ENCODE data around the gene ADD3.
A peak's percentile ranks its signal among the peaks of the same experiment; 100 is the strongest.

ADD3 gene

GRCh38 chr10:110165239-110165638 lies 157.5 kb downstream of the ADD3 start:
- TF ChIP-seq ZNF664 (tag by site-specific recombination; IDR thresholded peaks at IDR 0.05): peak; percentile 67; the same call in 1 of the 2 replicates
- TF ChIP-seq KLF9 (tag by site-specific recombination; IDR thresholded peaks at IDR 0.05; ENCODE audit: low read depth): no peak
- no peak for TF ChIP-seq ZNF513 (tag by site-specific recombination; IDR thresholded peaks at IDR 0.05)
- Histone ChIP-seq H3K9me3 (ENCODE audit: control insufficient read depth, insufficient read depth, low read depth, low read length) (no peaks in the 10 kb centered on the region), H3K27ac (ENCODE audit: extremely low read depth, low read depth, low read length) (no peak overlapping the region), H3K4me3 (ENCODE audit: low read depth, low read length) (no peak overlapping the region), H3K36me3 (ENCODE audit: control insufficient read depth in 2 of 2, insufficient read depth in 1 of 2, low read length in 2 of 2) (no peaks in the 10 kb centered on the region), H3K4me1 (ENCODE audit: control insufficient read depth, insufficient read depth, low read length) (peaks cover 13% of the 10 kb centered on the region)
- ChIA-PET CTCF (interaction anchor here (0.9 kb wide), 1 partner anchor 382 kb away, joined by 3 read pairs; no protein-coding TSS in a partner anchor), POLR2A (no interaction called here)

- Histone ChIP-seq H3K27ac (ENCODE audit: extremely low read depth, low read depth, low read length) (no peak overlapping the region), H3K9me3 (ENCODE audit: control insufficient read depth, insufficient read depth, low read depth, low read length) (no peaks in the 10 kb centered on the region), H3K36me3 (ENCODE audit: control insufficient read depth in 2 of 2, insufficient read depth in 1 of 2, low read length in 2 of 2) (no peaks in the 10 kb centered on the region), H3K4me3 (ENCODE audit: low read depth, low read length) (no peak overlapping the region), H3K4me1 (ENCODE audit: control insufficient read depth, insufficient read depth, low read length) (peaks cover 13% of the 10 kb centered on the region)
- ChIA-PET POLR2A (interaction anchor here (0.6 kb wide), 1 partner anchor 41 kb away, joined by 3 read pairs; the partner anchor contains the start of gene MXI1), CTCF (interaction anchor here (0.8 kb wide), 1 partner anchor 39 kb away, joined by 6 read pairs; no protein-coding TSS in a partner anchor)
- TF ChIP-seq ZSCAN18 (tag by site-specific recombination; IDR thresholded peaks at IDR 0.05) (no peak), ZNF837 (tag by site-specific recombination; IDR thresholded peaks at IDR 0.05) (no peak), GLI4 (tag by site-specific recombination; IDR thresholded peaks at IDR 0.05) (no peak), ZNF121 (tag by site-specific recombination; IDR thresholded peaks at IDR 0.05) (peak; percentile 64; the same call in 1 of the 2 replicates), ZNF19 (tag by site-specific recombination; IDR thresholded peaks at IDR 0.05; ENCODE audit: low read depth) (no peak)
These were observed 159.4 kb downstream of the ADD3 start for GRCh38 chr10:110167149-110167548.

GRCh38 chr10:110168601-110169481 lies 161.1 kb downstream of the ADD3 start:
- Histone ChIP-seq H3K4me1 (ENCODE audit: control insufficient read depth, insufficient read depth, low read length) (0 out of 2 replicates have a peak, but pooled peaks cover 3% of the 10 kb centered on the region), H3K9me3 (ENCODE audit: control insufficient read depth, insufficient read depth, low read depth, low read length) (no peaks in the 10 kb centered on the region), H3K36me3 (ENCODE audit: control insufficient read depth in 2 of 2, insufficient read depth in 1 of 2, low read length in 2 of 2) (no peaks in the 10 kb centered on the region), H3K4me3 (ENCODE audit: low read depth, low read length) (no peak overlapping the region), H3K27ac (ENCODE audit: extremely low read depth, low read depth, low read length) (no peak overlapping the region)
- CTCF ChIA-PET: no interaction called here
- POLR2A ChIA-PET: no interaction called here
- TF ChIP-seq EGR2 (tag by site-specific recombination; IDR thresholded peaks at IDR 0.05; ENCODE audit: low read depth) (peak; percentile 69; the same call in 1 of the 2 replicates), ZFHX2 (tag by site-specific recombination; conservative IDR thresholded peaks at IDR 0.05) (peak; percentile 46), MYNN (tag by site-specific recombination; IDR thresholded peaks at IDR 0.05; ENCODE audit: borderline replicate concordance) (no peak), REST (tag by site-specific recombination; IDR thresholded peaks at IDR 0.05) (peak; percentile 45; the same call in 1 of the 2 replicates)

Measured in HEK293 (cell line).